ENCODE data around the gene GABBR2.
A peak's percentile ranks its signal among the peaks of the same experiment; 100 is the strongest.
"Not testable (repeated sequence)": the region's sequence is repeated elsewhere in the genome, so short reads cannot be mapped to it uniquely, and the experiment has no call there.

GABBR2 gene

GRCh38 chr9:98684816-98685215, 23.9 kb downstream of the GABBR2 start:
- not testable (repeated sequence) for DNase-seq

- no peak for DNase-seq
Observed at GRCh38 chr9:98678244-98678842, 30.4 kb downstream of the GABBR2 start.

DNA sequence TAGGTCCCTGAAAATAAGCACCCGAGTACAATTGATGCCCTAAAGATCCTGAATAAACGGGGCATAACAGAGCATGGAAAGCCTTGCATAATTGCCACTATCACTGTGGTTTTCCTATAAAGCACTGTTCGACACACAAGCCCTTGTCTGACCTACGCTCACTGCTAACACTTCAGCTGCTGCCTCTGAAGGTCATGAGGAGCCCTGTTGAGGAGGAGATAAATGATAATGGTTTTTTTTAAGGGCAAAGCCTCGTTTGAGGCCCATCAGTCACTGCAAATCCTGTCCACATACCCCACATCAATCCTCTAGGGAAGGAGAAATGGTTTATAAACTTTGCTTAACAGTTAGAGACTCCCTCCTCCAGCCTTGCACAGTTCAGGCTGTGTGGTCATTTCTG, 35.1 kb downstream of the GABBR2 start:
- no peak for DNase-seq

DNA sequence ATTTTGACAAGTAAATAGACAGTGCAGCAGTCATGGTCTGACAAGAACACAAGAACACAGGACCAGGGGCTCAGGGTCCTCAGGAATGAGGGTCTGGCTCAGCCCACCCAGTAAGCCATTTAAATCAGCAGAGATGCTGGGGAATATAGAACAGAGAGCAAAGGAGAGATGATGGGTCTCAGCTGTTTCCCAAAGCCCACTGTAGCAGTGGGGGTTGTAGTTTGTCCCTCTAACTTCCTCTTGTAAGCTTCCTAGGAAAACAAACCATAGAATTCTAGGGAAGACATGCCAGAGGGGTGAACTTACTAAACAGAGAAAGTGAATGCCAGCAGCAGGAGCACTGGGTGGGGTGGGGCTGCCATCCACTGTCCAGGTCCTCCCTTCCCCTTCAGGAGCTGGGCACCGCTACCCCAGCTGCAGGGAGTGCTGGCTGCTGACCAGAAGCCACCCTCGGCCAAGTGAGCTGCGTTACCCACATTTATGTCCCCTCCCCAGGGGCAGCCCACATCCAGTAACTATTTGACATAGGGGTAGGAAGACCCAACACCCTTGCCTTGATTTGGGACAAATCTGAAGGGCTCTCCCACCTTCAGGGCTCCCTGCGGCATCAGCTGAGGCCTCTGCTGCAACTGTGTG, 41.6 kb downstream of the GABBR2 start:
- DNase-seq: no peak

DNA sequence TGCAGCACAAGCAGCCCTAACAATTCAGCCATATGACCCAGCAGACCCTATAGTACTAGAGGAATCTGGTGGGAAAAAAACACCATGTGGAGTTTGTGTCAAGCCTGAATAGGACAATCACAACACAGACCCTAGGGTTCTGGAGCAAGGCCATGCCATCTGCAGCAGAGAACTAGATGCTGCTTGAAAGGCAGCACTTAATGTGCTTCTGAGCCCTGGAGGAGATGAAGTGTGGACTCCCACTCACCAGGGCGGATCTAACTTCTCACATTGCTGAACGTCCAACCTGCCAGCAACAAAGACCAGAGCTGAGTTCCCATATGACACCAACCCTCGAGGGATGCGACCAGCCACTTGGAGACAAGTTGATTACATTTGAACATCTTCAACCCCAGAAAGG, 43.2 kb downstream of the GABBR2 start:
- DNase-seq: no peak

GRCh38 chr9:98660541-98660940, 48.2 kb downstream of the GABBR2 start:
- no peak for DNase-seq

- DNase-seq: no peak
Observed at GRCh38 chr9:98658951-98659351, 49.8 kb downstream of the GABBR2 start.

DNA sequence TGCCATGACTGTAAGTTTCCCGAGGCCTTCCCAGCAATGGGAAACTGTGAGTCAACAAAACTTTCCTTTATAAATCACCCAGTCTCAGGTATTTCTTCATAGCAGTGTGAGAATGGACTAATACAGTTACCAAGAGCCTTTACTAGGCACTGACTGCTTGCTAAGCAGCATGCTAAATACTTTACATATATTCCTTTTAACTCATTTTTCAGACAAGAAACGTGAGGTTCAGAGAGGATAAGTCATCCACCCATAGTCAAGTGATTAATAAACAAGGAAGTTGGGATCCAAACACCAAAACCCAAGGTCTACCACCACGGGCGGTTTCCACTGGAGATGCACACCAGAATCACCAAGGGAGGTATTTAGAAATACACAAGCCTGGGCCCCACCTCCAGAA, 50.8 kb downstream of the GABBR2 start:
- DNase-seq: no peak

DNA sequence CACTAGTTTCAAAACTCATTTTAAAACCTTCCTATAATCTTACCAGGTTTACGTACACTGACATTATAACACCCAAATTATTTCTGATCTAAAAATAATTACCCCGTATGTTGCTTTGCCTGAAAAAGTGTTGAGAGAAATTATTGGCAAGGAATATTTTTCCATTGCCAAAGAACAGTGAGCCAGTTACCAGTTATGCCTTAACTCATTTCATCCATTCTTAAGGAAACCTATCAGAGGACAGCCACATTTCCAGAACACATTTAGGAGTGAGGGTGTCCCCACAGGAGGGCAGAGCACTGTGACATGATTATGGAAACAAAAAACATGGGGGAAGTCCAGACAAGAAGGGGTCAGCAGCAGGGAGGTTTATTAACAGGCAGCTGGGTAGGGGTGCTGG, 52.2 kb downstream of the GABBR2 start:
- DNase-seq: no peak

DNA sequence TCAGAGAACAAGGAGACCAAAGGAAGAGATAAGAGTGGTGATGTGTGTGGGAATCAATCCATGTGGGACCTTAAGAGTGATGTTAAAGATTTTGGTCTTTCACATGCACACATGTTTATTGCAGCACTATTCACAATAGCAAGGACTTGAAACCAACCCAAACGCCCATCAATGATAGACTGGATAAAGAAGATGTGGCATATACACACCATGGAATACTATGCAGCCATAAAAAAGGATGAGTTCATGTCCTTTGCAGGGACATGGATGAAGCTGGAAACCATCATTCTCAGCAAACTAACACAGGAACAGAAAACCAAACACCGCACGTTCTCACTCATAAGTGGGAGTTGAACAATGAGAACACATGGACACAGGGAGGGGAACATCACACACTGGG, 53.3 kb downstream of the GABBR2 start:
- DNase-seq: not testable (repeated sequence)

DNA sequence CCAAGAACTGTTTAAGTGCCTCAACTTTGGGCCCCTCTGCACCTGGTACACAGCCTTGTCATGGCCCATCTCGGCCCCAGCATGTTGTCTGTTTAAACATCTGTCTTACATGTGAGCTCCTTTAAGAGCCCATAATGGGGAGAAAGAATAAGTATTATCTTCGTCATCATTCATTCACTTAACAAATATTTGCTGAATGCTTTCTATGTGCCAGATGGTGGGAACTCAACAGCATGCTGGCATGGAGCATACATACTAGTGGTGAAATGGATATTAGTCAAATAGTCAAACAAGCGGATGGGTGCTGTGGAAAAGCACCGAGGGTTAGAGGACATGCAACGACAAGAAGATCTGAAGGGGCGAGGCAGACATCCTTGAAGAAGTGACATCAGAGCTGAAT, 54.5 kb downstream of the GABBR2 start:
- peak; percentile 97 for DNase-seq

DNA sequence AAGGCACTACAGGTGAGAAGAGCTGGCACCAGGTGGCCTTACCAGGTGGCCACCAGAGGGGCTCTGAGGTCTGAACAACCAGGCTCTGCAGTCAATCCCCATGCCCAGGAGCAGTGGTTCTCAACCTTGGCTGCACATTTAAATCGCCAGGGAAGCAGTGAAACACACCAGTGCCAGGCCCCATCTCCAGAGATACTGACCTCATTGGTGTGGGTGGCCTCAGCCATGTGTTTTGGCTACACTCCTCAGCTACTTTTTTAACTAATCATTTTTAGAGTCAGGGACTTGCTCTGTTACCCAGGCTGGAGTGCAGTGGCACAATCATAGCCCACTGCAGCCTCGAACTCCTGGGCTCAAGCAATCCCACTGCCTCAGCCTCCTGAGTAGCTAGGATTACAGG, 56.0 kb downstream of the GABBR2 start:
- DNase-seq: no peak

DNA sequence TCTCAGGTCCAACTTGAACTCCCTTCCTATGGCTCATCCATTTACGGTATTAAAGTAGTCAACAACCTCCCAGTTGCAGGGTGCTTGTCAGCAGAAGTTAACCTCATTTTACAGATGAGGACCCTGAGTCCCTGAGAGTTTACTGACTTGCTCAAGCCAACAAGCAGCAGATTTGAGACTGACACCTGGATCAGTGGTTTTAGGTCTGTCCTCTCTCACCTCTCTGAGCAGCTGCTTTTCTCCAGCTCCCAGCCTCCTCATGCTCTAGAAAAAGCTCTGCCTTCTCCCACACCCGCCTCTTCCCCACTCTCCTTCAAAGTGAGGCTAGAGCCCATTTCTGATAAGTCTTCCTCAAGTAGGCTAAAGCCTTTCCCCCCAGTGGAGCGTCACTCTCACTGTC, 56.4 kb downstream of the GABBR2 start:
- DNase-seq: no peak

DNA sequence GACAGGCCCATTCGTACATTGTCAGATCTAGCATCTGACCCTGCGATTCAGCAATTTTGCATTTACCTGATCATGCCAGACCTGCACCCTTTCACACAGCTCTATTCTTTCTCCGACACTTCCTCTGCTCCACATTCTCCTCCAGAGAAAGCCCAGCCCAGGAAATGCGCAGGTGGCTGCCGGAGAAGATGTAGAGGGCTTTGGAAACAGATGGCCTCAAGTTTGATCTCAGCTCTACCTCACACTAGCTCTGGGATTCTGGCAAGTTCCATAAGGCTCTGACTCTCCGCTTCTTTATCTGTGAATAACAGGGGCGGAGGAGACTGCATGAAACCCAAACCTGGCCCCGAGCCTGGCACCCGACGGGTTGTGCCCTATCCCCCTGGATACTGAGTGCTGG, 61.5 kb downstream of the GABBR2 start:
- no peak for DNase-seq

DNA sequence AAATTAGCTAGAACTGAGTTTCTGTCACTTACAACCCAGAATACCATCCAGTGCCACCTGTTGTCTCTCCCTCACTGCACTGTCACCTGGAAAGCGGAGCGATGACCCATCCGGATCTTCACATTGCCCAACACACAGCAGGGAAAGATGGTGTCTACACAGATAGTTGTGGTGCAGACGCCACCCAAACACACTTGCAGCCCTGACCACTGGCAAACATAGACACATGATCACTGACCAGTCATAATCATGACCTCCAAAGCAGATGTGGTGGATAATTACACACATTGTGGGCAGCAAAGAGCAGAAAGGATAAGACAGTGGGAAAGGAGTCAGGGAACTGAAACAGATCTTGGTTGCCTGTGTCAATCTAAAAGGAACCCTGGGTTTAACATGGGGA, 64.7 kb downstream of the GABBR2 start:
- DNase-seq: no peak

GRCh38 chr9:98642661-98643312, 65.9 kb downstream of the GABBR2 start:
- DNase-seq: no peak

GRCh38 chr9:98641695-98642094, 67.0 kb downstream of the GABBR2 start:
- no peak for DNase-seq

DNA sequence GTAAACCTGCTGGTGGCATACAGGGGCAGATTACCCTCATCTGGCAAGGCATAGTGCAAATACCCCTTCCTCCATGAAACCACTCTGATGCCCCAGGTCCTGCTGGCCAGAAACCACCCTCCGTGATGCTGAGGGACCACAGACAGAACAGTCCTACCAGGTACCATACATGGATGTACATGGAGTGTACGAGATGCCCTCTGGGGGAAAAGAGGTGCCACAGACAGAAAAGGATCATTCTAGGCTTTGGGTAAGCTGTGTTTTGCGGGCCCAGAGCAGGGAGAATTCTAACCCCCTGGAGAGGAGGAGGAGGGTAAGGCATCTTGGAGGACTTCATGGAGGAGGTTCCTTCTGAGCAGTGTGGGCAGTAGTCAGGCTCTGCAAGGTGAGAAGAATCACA, 68.3 kb downstream of the GABBR2 start:
- no peak for DNase-seq

- DNase-seq: no peak
Observed at GRCh38 chr9:98639133-98639532, 69.6 kb downstream of the GABBR2 start.

DNA sequence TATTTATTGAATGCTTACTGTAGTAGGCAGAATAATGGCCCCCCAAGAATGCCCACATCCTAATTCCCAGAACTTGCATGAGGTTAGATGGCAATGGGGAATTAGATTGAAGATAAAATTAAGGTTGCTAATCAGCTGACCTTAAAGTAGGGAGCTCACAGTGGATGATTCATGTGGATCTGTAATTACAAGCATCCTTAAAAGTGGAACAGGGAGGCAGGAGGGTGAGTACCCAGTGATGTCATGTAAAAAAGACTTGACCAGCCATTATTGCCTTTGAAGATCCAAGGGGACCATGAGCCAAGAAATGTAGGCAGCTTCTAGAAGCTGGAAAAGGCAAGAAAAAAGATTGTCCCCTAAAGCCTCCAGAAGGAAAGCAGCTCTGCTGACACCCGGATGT, 71.4 kb downstream of the GABBR2 start:
- no peak for DNase-seq

- DNase-seq: no peak
Observed at GRCh38 chr9:98635374-98635773, 73.4 kb downstream of the GABBR2 start.

- DNase-seq: no peak
Observed at GRCh38 chr9:98634685-98635336, 73.9 kb downstream of the GABBR2 start.

- DNase-seq: no peak
Observed at GRCh38 chr9:98632839-98633238, 75.9 kb downstream of the GABBR2 start.

DNA sequence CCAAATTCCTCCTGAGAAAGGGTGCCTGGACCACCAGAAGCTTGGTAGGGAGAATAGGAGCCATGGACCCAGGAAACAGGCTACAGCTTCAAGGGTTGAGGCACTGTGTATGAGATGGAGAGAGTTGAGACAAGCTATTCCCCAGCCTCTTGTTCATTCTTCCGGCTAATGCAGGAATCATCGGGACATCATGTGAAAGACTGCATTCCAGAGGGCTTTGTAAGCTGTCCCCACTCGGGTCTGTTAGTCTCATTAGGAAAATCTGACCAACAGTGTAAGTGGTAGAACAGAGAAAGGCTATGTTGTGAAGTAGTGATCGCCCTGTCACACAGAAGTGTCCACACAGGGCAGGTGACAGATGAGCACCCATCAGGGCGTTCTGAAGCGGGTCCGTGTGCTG, 81.4 kb downstream of the GABBR2 start:
- DNase-seq: no peak
